GM20431 (cell line): ENCODE data around the gene ESR2.
"Not testable (repeated sequence)": the region's sequence is repeated elsewhere in the genome, so short reads cannot be mapped to it uniquely, and the experiment has no call there.

Experiments
- in situ Hi-C: fragments of 300-500 bp; cut with MseI, MboI; formaldehyde crosslinking; loops from one replicate; pipeline ENCODE4 v1.15.0; 2020; ENCODE audit warnings: low sequenced_read_pairs; ENCODE audit not compliant: unreplicated experiment

ESR2 gene

DNA sequence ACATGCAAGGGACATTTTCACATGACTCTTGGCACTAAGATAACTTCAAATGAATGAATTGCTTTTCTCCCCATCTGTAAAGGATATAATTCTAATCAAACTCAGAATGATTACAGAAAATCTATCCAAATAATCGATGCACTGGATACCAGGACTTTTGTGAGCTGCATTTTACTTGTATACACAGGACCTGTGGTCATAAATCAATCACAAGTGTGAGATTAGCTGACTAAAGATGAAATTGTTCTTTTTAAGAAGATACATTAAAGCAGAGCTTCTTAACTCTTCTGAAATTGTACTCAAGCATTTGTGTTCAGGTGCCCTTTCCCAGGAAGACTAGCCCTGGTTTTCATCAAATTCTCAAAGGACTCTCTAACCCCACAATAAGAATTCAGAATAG, 66.3 kb downstream of the ESR2 start:
- in situ Hi-C loops, result no loop called here

GRCh38 chr14:64225151-64225757, 68.9 kb downstream of the ESR2 start:
- in situ Hi-C loops, result no loop called here

- in situ Hi-C loops, result no loop called here
Observed at GRCh38 chr14:64221391-64222003, 72.7 kb downstream of the ESR2 start.

DNA sequence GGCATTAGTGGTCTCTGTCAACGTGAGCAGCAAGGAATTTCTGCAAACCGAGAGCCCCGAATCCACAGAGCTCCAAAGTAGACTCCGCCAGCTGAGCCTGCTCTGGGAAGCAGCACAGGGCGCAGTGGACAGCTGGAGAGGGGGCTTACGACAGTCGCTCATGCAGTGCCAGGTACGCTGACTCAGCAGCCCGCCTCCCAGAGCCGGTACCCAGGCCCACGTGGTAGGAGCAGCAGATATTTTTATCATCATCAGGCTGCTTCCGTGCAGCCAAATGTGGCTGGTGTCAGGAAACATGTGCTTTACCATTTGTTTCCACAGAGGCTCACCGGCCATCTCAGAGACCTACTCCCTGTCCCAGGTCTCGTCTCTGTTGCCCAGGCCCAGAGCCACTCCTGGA, 73.7 kb downstream of the ESR2 start:
- in situ Hi-C loops, result no loop called here

DNA sequence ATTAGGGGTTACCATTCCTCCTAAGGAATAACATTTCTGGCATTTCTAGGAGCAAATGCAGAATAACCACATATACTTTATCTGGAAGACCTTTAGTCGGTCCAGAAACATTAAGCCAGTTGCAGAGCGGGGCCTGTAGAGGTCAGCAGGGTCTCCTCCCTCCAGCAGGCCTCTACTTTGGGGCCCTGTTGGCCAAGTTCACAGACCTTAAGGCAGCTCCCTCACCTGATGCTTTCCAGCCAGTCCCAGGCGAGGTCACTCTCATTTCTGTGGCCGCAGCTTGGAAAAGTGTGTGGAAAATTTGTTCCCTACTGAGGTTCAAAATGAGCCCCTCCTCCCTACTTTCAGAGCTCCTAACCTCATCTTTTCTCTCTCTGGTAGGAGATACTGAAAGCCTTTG, 74.1 kb downstream of the ESR2 start:
- in situ Hi-C loops, result no loop called here

DNA sequence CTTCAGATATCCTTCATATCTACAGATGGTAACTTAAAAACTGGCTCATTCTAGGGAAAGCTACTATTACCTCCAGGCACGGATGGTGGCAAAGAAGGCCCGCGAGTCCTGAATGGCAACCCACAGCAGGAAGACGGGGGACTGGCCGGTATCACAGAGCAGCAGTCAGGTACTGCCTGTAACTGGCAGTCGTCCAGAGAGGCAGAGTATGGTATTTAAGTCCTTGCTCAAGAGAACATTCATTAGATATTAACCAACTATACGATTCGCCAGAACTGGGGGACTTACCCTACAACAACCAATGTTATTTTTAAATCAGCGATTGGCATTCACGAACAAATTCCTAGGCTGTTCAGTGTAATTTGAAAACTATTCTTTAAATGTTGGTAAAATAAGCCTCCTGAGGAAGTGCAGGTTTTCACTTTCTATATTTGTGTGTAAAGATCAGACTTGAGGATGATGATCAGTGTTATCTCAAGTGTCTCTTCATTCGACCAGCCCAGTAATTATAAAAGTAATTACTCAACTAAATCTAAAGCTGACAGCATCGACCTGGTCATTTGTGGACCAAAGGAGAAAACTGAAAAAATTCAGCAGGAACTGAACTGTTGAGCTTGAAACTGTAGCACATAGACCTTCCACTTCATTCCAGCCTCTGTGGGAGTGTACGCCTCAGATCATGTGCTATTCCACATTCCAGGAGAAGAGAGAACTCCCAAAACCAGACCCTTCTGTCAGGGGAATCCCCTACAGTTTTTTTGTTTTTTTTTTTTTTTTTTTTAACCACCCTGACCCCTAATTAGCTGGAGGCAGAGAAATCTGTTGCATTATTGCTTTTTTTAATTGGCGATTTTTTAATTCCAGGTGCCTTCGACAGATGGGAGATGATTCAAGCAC, 75.6 kb downstream of the ESR2 start:
- in situ Hi-C loops, result no loop called here

DNA sequence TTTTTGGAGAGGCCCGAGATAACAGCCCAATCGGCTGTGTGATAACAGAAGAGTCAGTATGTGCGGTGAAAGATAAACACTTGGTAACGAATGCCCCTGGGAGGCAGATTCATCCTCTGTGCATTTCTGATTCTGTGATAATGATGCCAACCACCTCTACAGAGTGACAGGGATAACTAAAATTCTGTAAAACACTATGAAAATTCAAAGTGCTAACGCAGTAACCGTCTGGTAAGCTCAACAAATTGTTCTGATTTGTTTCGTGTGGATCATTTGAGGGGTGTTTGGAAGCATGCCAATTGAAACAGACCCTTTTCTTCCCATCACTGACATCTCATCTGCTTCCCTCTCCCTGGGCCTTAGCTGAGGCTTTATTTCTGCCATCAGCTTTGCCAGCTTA, 76.3 kb downstream of the ESR2 start:
- in situ Hi-C loops, result no loop called here

DNA sequence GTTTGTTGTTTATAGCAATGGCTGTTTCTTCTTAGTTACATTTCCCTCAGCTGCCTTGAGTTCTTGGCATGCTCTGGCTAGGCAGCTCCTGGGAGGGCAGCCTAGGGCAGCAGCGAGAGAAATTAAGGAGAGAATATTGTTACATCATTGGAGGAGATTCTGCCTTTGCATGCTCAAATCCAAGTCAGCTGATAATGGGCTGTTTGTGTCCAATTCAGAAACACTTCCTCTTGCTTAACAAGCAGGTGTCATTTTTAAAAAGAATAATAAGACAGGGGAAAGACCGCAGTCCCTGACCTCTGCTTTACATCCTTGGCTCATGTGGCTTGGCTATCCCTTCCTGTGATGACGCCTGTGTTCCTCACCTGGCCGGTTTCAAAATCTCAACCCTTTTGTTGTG, 76.9 kb downstream of the ESR2 start:
- in situ Hi-C loops, result no loop called here

GRCh38 chr14:64215978-64216377, 78.2 kb downstream of the ESR2 start:
- in situ Hi-C loops, result no loop called here

DNA sequence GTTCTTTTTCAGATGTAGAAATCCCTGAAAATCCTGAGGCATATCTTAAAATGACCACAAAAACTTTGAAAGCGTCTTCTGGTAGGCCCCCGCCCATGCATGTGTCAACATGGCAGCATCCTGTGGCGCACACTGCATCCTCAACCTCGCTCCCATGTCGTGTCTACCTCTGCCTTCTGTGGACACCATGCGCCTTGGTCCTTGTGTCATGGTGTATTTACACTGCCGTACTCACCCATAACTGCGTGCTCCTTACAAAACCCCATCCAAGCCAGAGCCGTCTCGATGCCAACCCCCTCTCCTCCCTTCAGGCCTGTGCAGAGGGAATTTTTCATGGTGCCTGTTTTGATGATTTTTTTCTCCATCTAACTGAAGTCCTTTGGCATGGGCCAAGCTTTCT, 78.9 kb downstream of the ESR2 start:
- in situ Hi-C loops, result no loop called here

DNA sequence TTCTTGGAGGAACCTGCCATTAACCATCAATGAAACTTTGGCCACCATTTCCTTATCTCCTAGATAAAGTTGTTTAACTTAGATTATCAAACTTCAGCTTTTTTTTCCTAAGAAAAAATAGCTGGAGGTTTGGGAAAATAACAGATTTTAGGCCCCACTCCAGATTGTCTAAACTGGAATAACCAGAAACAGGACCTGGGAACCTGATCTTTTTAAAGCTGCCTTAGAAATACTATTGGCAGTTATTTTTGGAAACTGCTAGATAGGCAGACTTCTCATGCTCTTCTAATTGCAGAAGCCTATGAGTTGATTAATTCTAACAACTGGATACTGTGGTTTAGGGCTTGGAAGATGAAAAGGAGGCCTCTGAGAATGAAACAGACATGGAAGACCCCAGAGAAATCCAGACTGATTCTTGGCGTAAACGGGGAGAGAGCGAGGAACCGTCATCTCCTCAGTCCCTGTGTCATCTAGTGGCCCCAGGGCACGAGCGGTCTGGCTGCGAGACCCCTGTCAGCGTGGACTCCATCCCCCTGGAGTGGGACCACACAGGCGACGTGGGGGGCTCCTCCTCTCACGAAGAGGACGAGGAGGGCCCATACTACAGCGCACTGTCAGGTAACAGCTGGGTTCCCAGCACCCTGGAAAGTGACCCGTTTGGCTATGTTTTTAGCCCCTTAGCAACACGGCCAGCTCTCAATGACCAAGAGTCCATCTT, 80.2 kb downstream of the ESR2 start:
- in situ Hi-C loops, result no loop called here

DNA sequence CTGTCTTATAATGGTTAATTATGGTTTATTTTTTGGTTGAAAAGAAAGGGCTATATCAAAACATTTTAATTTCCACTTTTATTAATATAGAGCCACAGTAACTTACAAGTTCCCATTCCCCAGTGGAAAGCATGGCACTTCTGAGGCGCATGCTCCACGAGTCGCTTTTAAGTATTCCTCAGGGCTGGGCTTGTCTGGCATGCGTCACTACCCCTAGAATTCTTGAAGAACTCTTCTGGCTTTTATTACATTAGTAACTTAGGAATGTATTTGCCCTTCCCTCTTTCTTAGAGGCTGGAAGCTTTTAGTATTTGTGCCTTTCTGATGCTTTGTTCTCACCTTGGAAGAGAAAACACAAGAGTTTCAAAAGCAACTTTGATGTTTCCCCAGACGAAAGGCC, 81.1 kb downstream of the ESR2 start:
- in situ Hi-C loops, result no loop called here

GRCh38 chr14:64212666-64213065, 81.5 kb downstream of the ESR2 start:
- in situ Hi-C loops, result no loop called here

- in situ Hi-C loops, result not testable (repeated sequence)
Observed at GRCh38 chr14:64210912-64211311, 83.3 kb downstream of the ESR2 start.

- in situ Hi-C loops, result no loop called here
Observed at GRCh38 chr14:64210216-64210615, 84.0 kb downstream of the ESR2 start.

GRCh38 chr14:64209444-64210131, 84.6 kb downstream of the ESR2 start:
- in situ Hi-C loops, result no loop called here

GRCh38 chr14:64208981-64209380, 85.2 kb downstream of the ESR2 start:
- in situ Hi-C loops, result no loop called here

GRCh38 chr14:64208261-64208660, 85.9 kb downstream of the ESR2 start:
- in situ Hi-C loops, result no loop called here

DNA sequence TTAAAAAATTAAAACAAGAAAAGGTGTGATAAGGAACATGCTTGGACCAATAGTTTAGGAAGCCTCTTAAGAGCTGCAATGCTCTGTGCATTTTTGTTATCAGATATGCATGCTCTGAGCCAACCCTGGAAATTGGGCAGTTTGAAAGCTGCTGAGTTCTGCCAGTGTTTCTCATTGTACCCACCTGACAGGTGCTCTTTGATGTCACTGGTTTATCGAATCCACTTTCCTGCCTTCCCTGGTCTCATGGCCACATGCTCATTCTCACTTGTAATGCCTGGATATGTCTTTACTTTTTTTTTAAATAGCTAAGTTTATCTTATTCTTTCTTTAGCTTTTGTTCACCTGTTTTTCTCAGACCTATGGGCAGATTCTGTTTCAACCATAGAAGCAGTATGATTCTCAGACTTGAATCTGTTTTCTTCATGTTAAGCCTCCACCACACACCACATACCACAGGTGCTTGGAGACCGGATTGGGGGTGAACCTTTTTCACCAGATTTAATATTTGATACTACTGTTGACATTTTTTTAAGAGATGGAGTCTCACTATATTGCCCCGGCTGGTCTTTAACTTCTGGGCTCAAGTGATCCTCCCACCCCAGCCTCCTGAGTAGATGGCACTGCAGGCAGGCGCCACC, 90.7 kb downstream of the ESR2 start:
- in situ Hi-C loops, result no loop called here

DNA sequence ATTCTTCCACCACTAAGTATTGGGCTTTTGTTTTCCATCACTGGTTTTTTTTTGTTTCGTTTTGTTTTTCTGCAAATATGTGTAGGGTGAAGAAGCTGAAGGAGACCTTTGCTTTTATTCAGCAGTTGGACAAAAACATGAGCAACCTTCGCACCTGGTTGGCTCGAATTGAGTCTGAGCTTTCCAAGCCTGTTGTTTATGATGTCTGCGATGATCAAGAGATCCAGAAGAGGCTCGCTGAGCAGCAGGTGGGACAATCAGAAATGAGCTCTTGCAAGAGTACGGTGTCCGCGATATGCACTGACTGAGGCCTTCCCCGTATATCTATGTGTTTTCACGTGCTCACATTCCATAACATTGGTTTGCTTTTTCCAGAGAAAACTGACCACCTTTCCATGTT, 91.5 kb downstream of the ESR2 start:
- in situ Hi-C loops, result no loop called here
